Activated gamma-delta T cell (primary cell): ENCODE measurements around the gene OR2Z1.
"Not testable (repeated sequence)": the region's sequence is repeated elsewhere in the genome, so short reads cannot be mapped to it uniquely, and the experiment has no call there.

ENCODE experiments used
- DNase-seq: peaks from one replicate; lab custom pipeline; 2025; lab: John Stamatoyannopoulos, UW

Gene OR2Z1

GRCh38 chr19:8702350-8702749, 19.1 kb upstream of the OR2Z1 start:
- no peak for DNase-seq

GRCh38 chr19:8703223-8703622, 18.2 kb upstream of the OR2Z1 start:
- DNase-seq = no peak

- not testable (repeated sequence) for DNase-seq
Measured at GRCh38 chr19:8705304-8705703, 16.1 kb upstream of the OR2Z1 start.

GRCh38 chr19:8705742-8706141, 15.7 kb upstream of the OR2Z1 start:
- DNase-seq = no peak

GRCh38 chr19:8710337-8710736, 11.1 kb upstream of the OR2Z1 start:
- not testable (repeated sequence) for DNase-seq

GRCh38 chr19:8722032-8722431, 598 bp downstream of the OR2Z1 start:
- DNase-seq = no peak

- no peak for DNase-seq
Measured at GRCh38 chr19:8724276-8724675, 2.8 kb downstream of the OR2Z1 start.

GRCh38 chr19:8731428-8732169, 10.2 kb downstream of the OR2Z1 start:
- no peak for DNase-seq

GRCh38 chr19:8738377-8738776, 16.9 kb downstream of the OR2Z1 start:
- no peak for DNase-seq

- not testable (repeated sequence) for DNase-seq
Measured at GRCh38 chr19:8739291-8740065, 18.0 kb downstream of the OR2Z1 start.

- DNase-seq = not testable (repeated sequence)
Measured at GRCh38 chr19:8767257-8767656, 45.8 kb downstream of the OR2Z1 start.

- DNase-seq = not testable (repeated sequence)
Measured at GRCh38 chr19:8769265-8769664, 47.8 kb downstream of the OR2Z1 start.

GRCh38 chr19:8773587-8773986, 52.2 kb downstream of the OR2Z1 start:
- DNase-seq = not testable (repeated sequence)
